Femur (tissue), 1 donor: ENCODE data around the gene F3.
A peak's percentile ranks its signal among the peaks of the same experiment; 100 is the strongest.

Experiments used
- DNase-seq: peaks from one replicate; pipeline ENCODE4 v3.0.0-alpha.2; 2017

The F3 gene

DNA sequence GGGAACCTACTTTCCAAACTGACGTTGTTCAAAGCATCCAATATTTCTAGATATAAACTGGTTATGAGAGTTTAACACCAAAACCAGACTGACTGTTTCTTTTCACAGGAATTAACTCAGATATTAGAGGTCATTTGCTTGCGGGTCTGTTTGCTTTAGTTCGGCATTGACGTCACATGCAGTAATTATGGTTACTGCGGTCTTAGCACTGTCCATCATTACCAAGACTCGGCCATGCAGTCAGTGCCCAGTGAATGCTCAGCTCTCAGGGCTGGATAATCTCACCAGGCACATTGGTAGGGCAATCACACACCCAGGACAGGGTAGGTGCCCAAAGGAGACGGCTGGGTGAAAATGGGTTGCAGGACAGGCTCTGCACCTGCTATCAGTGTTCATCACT lies 9.9 kb upstream of the F3 start:
- no peak for DNase-seq

DNA sequence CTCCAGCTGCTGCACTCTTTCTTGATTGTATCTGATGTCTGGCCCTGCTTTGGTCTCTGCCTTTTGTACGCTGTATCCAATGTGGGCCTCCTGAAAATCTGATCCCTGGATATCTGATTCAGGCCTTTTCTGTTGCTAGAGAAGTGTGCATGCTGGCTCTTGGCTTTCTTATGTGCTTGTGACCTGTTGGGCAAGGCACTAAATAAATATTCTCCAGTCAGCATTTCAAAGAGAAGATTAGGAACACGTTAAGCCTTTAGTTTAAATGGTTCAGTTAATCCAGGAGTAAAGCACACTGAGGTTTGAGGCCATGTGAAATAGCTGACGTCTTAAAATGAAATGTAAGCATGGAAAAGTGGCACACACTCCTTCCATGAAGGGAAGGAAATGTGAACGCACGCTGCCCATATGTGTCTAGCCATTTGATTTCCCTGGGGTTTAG lies 9.3 kb upstream of the F3 start:
- DNase-seq, result no peak

DNA sequence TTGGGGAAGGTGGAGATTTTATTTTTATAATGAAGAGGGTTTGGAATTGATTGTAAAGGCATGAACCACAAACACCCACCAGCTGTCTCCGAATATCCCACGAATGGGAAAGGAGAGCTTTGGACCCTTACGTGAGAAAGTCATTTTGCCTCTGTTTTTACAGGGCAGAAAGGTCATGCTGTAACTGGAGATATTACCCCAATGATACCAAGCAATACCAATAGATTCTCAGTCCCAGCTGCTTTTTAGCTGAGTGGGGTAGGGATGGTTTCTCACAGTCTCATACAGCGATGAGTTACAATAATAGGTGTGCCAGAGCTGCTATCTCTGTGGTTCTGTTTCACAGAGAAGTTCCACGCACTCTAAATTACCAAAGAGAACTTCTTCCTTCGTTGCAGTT lies 8.8 kb upstream of the F3 start:
- DNase-seq, result no peak

DNA sequence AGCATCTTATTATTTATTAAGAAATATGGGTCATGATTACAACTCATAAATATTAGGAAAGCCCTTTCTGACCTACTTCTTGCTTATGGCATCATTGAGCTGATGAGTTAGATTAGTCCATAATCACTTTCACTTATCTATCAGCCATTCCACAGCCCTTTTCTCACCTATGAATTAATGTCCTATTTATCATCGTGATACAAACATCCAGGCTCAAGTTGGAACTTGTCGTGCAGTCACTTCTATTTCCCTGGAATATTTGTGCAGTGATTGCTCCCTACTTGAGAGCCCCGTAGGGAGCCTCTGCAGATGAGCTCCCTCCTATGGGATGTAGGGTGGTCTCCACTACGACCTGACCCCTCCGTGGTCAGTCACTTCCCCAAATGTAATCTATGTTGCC lies 8.1 kb upstream of the F3 start:
- no peak for DNase-seq

DNA sequence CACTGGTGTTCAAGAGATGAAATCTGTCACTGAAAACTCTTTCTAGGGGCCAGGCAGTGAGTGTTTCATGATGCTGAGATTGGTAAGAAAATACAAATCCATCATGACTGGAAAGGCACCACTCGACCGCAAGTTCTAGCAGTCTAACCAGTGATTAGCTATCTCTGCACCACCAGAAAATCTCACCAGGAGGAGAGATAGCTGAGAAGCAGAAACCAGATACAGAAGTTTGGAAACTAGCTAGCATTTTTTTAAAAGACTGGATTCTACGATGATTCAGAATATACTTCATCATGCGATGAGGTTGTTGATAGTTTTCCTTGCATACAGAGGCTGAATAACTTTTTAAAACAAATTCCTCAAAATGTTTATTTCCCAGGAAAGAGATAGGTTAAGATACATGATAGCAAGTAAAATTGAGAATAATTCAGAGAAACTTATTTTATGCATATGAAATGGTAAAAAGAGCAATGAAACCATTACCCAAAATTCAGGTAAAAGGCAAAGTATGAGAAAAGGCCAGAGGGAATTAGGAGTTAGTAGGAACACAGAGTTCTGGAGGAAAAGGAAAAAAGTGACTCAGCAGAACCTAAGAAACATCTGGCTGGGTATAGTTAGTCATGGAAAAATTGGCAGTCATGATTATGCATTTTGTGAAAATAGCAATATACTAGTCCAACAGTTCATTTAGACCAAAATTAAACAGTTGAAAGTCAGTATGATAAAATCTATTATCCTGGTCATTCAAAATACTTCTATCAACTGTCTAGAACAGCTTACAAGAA lies 3.3 kb upstream of the F3 start:
- DNase-seq, result no peak

DNA sequence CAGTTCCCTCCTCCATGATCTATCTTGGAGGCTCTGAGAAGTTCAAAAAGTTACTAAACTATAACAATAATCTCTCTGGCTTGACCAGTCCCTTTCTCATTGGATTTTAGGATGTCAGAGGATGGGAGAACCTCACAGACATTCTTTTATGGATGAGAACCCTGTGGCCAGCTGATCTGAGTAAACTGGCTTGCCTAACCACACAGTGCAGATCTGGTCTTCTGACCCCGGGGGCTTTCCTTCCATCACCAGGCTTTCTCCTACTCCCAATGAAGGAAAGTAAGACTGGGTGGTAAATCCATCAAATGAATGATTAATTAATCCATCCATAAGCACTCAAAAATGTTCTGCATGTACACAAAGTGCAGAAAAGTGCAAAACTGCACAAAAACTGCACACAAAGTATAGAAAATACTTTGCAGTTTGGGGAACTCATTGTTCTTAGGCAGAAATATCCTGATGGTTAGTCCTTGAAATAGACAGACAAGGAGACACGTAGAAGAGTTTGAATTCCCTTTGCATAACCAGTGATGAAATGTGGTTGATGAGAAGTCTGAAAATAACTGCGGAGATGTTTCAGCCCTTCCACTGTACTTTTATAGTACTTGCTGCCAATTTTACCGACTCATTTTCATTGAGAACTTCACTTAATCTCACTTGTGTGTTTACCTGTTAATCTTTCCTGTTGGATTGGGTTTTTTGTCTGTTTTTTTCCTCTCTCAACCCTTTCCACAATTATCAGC lies 2.5 kb upstream of the F3 start:
- no peak for DNase-seq

DNA sequence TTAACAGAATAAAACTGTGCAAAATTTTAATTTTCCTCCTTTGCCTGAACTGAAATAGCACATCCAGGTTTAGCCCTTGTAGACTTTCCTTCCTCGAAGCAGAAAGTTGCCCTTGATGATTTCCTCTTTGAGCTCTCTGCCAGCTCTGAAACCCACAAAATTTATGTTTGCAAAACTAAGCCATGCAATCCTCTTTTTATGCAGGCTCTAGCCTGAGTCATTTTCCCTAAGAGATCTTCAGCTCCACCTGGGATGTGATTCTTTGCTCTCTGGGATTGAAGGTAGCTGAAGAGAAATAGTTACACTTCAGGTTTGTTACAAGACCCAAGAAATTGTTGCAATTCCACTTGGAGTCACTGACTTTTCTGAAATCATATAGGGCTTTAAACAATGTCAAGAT lies 1.4 kb upstream of the F3 start:
- DNase-seq, result no peak

DNA sequence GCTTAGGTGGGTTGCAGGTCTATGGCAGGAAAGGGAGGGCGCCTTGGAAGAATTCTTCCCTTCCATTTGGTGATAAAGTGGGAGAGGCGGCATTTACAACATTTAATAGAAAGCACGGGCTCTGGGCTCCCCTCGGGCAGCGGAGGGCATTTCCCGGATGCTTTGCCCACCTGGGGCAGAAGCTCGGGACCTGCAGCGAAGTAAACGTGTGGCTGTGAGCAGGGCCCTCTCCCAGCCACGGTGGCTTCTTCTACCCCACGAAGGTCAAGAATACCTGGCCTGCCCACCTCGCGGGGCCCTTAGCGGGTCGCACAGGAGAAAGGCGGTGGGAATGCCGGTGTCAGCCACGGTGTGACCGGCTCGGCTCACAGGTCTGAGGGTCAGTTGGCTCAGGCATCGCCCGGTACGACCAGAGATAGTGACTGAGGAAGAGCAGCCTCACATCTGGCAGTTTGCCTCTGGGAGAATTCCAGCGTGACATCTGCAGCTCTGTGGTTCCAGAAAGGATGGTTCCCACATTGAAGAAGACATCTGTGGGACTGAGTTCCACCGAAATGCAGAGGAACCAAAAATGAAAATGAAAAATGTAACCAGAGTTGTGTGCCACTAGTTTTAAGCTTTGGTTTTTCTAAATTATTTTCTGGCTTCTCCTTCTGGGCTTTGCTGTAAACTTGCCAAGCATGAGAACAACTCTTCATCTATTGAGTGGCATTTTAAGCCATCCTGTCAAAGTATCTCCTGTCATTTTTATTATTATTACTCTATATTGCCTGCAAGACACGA lies 720 bp upstream of the F3 start:
- peak; percentile 71 for DNase-seq

DNA sequence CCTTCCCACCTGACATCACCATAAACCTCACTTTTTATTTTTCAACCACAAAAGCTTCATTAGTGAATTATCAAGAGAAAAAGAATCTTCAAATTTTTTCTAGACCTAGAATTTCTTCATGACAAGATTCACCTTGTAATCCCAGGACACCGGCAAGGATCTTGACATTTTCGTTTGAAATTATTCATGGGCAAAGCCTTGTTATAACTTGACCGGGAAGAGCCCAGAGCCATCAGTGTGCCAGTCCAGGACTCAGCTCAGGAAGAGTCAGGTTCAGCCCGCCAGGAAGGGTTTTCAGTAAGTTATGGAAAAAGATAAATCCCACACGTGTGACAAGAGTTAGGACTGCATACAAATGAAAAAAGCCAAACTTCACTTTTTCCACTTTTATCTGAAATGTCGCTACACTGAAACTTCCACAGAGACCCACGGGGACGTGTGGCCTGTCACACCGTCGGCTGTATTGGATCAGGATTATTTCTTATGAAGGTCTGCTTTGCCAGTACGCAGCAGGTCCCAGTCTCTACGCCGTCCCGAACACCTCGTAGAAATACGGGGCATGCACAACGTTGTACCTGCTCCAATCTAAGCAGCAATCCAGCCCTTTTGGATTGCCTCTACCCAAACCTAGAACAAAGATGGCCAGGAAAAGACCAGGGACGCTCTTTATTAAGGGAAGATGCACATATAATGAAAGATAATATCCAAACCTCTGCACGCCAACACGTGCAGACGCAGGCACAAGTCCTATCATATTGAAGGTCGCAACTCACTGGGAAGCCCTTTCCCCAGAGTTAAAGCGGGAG lies 916 bp downstream of the F3 start:
- no peak for DNase-seq

DNA sequence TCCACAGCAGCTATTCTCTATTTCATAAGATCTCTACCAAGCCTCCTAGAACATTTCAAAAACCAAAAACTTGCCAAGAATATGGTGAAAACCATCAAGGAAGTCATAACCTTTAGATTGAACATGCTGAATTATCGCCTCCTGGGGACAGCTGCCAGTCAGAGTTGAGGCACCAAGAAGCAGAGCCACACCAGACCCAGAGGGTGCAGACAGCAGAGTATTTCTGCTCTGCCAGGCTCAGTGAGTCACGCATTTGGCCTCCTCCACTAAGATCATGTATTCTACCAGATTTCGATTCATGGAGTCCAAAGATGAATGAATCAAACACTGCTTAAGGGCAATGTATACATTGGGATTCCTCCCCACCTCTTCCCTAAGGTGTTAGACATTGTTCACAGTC lies 2.1 kb downstream of the F3 start:
- no peak for DNase-seq

DNA sequence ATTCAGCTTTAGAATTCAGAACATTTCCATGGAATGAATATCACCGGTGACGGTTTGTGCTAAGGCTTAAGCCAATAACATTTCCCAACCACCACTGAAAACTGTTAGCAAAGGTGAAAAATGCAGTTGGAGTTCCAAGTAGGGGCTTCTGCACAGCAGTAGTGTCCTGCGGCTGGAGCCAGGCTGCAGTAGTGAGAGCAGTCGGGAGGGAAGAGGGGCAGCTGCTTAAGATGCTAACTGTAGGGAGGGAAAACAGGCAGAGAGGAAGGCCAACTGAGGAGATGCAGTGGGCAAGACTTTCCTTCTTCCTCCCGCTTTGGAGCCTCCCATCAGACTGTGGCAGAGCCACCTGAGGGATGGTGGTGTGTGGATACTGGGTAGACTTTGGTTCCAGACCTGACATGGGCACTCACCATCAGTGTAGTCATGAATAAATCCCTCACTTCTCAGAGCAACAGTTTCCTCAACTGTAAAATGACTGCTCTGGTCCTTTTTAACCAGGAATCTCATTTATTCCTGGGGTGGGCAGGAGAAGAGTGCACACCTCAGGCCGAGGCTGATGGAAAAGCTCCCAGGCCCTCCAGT lies 3.2 kb downstream of the F3 start:
- no peak for DNase-seq

DNA sequence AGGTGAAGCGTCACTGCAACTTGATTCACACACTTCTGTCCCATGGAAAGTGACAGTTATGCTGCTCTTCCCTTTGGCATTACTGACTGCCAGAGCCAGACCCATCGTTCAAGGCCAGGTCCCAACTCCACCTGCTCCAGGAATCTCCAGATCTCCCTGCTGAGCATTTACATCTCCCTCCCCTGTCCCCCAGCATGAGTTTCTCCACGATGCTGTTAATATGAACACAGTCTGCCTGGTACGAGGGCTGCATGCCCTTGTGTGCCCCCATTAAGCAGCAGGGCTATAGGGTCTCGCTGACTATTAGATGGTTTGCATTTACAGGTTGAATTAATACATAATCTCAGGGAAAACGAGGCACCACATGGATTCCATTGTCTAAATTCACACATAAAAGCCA lies 4.3 kb downstream of the F3 start:
- no peak for DNase-seq

DNA sequence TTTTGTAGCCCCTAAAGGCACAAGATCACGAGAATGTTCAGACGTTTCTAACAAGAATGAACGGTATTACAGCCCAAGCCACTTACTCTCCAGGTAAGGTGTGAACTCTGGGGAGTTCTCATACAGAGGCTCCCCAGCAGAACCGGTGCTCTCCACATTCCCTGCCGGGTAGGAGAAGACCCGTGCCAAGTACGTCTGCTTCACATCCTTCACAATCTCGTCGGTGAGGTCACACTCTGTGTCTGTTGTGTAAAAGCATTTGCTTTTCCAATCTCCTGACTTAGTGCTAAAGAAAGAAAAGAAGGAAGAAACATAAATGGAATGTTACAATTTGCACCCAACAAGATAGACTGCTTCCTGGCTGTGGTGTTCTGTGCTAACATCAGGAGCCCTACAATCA lies 5.7 kb downstream of the F3 start:
- no peak for DNase-seq

DNA sequence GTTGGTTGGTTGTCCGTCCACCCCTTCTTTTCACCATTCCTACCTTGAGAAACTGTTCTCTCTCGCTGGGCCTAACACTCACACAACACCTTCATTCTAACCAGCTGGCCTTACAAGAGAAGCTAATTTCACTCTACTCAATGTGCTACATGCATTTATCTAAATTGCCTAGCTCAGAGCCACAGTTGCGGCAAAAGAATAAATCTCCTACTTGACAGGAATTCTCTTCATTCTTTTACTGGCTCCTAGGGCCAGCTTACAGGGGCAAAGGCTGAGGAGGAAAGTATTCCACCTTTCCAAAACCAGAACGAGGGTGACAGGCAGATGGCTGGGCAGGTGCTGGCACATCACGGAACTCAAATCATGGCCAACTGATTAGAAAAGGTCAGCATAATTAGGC lies 6.5 kb downstream of the F3 start:
- no peak for DNase-seq

DNA sequence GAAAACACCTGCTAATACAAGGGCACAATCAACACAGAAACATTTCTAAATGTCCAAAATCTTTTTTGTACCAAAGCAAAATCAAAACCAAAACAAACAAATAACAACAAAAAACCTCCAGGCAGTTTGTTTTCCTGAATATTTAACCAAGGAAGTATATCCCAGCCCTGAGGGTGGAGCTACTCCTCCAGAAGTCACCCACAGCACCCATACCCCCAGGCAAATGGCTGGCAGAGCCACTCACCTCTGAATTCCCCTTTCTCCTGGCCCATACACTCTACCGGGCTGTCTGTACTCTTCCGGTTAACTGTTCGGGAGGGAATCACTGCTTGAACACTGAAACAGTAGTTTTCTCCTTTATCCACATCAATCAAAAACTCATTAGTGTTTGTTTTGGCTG lies 9.5 kb downstream of the F3 start:
- no peak for DNase-seq

DNA sequence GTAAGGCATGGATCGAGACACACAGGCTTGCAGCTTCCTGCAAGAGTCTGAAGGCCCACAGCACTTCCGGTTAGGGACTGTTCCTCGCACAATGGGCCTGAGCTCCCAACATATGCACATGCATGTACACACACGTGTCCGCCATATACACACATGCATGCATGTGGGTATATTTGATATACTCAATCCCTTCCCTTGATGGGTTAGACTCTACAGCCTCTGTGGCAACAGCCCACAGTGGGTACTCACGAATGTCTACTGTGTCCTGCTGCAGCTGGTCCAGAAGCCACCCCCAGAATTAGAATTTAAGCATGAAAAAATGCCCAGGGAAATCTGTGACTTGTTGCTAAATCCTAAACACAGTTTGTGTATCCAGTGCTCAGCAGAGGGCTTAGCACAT lies 9.9 kb downstream of the F3 start:
- DNase-seq, result no peak

DNA sequence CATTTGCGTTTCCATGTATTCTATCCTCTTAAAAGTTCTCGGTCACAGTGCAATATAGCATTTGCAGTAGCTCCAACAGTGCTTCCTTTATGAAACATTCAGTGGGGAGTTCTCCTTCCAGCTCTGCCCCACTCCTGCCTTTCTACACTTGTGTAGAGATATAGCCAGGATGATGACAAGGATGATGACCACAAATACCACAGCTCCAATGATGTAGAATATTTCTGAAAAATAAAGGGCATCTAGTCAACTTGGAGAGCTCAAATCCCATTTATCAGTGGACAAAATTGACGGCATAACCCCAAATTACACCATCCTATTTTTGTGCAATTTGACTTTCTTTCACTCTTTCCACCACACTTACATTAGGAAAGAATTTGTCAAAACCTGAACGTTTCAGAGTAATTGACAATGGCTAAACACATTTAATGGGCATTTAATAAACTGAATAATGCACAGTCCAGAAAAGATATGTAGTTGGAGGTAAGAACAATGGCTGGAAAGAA lies 11.1 kb downstream of the F3 start:
- no peak for DNase-seq

DNA sequence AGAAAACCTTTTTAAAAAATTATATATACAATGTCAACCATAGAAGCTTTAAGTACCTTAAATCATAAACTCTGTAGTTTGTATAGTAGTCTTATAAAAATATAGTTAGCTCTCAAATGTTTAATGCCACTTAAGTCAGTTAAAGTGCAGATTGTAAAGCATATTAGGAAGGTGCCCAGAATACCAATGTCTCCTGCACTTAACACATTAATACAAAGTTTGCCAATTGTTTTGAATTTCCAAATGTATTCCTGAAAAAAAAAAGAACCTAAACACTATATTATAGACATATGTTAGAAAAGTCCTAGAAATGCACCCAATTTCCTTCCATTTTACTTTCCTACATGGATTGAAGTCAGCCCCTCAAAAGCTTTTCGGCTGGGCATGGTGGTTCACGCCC lies 12.1 kb downstream of the F3 start:
- no peak for DNase-seq

DNA sequence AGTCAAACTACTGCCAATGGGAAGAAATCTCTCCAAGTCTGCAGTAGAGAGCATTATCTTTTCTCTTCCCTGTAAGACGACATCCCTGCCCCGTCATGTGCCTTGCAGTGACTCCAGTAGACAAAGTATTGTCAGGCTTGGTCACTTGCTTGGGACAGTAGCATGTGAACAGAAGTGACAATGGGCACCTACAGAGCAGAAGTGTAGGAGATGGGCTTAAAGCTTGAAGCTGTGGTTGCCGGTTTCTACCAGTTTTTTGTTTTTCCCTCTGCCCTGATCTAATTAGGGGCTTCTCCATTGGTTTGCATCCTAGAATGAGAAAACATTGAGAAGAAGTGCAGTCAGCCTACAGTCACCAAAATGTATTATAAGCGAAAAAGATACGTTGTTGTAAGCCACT lies 12.7 kb downstream of the F3 start:
- DNase-seq, result no peak

DNA sequence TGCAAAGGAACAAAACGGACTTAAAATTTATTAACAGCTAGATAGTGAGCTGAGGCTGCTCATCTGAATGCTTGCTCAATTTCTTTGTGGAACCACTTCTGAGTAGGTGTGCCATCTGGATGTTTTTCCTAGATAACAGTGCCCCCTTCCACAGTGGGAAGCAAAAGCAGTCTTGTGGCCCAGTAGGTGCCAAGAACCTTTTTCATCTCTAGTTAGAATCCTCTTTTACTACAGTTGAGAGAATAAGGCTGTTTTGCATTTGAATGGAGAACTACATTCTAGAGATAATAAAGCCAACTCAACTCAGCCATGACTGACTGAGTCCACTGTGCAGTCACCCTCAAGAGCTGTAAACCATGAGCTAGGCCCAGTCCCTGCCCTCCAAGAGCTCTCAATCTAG lies 13.3 kb downstream of the F3 start:
- DNase-seq, result no peak

DNA sequence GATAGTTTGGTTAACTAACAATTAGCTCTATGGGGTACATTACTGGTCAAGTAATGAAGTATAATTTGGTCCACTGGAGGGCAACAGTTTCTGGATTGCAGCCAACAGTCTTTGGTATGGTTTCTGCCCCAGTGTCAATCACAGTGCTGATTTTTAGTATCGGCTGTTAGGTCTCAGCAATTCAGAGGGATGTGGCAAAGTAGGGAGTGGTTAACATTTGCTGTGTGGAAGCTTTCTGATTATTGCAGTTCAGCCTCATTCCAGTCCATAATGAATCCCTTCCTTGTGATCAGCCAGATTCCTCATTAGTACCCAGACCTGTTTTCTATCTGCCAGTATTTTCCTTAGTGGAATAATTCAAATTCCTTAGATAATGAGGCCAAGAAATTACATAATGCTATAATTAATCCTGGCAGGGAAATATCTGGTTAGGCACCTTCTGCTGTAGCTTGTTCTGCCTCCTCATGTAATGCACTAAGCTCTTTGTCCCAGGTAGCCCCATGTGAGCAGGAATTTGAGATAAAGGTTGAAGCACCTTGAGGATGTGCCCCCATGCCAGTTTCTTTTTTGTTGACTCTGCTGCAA lies 14.0 kb downstream of the F3 start:
- DNase-seq, result no peak
